Hematopoietic multipotent progenitor cell treated with erythropoietin and hydrocortisone succinate and interleukin-3 and kit ligand, for 8 days (in vitro differentiated cells): ENCODE measurements around the gene C2orf81.
A peak's percentile ranks its signal among the peaks of the same experiment; 100 is the strongest.
"Not testable (repeated sequence)": the region's sequence is repeated elsewhere in the genome, so short reads cannot be mapped to it uniquely, and the experiment has no call there.

Experiments used
- DNase-seq: peaks from one replicate; pipeline ENCODE4 v3.0.0-alpha.2; 2015

The C2orf81 gene

DNA sequence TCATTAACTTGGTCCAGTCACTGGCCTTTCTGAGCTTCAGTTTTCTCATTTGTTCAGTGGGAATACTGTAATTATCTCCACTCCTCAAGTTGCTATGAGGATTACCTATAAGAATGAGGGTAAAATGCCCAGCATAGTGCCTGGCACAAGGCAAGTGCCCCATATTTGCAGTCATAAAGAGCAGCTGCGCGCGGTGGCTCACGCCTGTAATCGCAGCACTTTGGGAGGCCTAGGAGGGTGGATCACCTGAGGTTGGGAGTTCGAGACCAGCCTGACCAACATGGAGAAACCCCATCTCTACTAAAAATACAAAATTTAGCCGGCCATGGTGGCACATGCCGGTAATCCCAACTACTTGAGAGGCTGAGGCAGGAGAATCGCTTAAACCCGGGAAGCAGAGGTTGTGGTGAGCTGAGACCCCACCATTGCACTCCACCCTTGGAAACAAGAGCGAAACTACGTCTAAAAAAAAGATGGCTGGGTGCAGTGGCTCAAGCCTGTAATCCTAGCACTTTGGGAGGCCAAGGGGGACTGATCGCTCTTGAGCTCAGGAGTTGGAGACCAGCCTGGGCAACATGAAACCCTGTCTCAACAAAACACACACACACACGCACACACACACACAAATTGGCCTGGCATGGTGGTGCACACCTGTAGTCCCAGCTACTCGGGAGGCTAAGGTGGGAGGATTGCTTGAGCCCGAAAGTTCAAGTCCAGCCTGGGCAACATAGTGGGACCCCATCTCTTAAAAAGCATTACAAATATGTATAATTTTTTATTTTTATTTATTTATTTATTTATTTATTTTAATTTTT, 21.3 kb upstream of the C2orf81 start:
- not testable (repeated sequence) for DNase-seq

DNA sequence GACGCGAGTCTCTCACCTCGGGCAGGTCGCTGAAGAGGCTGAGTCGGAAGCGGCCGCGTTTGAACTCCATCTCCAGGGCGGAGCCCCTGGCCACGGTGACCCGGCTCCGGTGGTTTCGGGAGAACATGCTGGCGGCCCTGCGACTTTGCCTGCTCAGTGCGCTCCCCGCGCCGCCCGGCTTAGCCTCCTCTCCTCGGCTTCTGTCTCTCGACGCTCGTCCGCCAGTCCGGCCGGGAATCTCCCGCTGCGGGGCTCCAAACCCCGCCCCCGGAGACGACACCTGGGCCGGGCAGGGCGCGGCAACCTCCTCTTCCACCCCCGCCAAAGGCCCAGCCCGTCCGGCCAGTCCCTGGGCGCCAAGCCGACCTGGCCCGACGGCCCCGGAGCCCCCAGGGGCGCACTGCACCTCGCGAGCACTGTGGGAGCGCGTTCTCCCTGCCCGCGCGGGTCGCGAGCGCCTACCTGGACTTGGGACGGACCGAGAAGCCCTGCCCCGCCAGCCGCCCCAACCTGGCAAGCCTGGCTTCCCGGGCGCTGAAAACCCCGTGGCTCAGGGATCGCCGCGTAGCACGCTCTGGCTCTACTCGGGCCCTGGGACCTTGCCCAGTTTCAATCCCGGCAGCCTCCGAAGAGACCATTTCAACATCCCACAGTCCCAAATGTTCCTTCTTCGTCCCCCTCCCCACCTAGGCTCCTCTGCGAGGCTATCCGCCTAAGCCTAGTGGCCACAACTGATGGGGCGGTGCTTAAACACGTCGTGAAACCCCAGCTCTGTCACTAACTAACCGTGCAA, 20.5 kb upstream of the C2orf81 start, which contains the start of gene RTKN:
TSS of gene RTKN (minus strand) at position 248 of the 793 bp plus-strand sequence. CDS start at position 127, 121 bp downstream.
- DNase-seq, result no peak

GRCh38 chr2:74441170-74441689, 19.8 kb upstream of the C2orf81 start:
- DNase-seq, result no peak

DNA sequence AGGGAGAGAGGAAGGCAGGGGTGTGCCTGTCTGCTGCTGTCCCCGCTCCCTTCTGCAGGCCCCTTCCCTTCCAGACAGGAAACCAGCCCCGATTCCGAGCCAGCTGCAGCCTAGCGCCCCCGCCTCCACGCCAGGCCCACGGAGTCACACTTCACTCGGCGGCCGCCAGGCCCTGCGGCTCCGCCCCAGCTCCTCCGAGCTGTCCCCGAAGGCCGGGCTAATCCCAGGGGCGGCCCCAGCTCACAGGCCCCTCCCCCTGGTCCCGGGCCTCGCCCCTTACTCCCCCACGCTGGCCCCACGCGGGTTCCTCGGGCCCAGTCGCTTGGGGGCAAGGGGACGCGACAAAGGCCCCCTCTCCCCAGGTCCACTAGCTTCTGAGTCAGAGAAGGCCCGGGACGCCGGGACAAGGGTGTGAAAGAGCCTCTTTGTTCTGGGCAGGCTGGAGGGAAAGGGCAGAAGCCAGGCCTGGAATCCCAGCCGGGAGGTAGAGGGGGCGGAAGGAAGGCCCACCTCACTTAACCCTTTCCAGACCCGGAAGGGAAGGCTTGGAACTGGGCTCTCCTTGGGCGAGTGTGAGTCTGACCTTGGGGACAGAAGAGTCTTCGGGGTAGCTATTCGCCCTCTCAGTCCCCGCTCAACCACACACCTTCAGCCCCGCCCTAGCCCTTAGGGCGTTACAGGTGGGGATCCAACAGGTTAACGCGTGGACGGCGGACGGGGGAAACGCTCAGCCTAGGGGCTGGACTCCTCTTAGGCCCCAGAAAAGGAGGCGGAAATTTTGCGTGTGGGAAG, 19.2 kb upstream of the C2orf81 start:
- DNase-seq, result peak; percentile 40

DNA sequence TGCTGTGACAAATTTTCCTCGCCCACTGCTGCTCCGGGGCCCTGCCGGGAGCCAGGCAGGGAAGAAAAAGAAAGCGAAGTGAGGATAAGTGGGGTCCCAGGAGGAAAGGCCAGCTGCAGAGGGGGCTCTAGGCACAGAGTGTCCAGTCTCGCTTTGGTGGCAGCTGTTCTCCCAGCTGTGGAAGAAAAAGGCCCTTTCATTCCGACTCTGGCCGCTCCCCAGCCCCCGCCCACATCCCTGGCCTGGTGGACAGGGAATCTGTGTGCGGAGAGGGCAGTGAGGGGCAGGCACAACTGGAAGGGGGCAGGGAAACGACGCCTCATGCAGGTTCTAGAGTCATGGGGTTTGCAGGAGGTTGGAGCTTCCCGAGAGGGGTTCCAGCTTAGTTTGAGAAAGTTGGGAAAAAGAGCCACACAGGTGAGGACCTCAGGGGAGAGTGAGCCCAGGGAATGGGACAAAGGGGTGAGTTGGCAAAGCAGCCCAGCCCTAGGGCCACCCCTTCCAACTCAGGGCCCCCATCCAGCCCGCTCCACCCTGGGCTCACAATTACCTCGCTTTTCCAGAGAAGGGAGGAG, 18.5 kb upstream of the C2orf81 start:
- no peak for DNase-seq

DNA sequence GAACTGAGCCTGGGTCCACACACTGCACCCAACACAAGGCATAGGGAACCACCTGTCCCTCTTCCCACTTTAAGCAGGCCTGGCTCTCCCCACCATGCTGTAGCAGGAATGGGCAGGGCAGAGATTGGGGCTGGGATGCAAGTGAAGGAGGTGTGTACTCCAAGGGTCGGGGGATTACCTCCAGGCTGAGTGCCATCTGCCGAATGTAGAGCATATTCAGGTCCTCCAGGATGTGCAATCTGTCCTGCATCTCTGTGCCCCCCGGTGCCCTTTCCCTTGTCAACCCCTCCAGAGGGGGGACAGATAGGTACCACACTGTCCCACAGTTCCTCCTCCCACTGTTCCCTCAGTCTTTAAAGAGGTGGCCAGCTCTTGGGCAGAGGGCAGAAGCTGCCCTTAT, 18.0 kb upstream of the C2orf81 start:
- DNase-seq, result no peak

DNA sequence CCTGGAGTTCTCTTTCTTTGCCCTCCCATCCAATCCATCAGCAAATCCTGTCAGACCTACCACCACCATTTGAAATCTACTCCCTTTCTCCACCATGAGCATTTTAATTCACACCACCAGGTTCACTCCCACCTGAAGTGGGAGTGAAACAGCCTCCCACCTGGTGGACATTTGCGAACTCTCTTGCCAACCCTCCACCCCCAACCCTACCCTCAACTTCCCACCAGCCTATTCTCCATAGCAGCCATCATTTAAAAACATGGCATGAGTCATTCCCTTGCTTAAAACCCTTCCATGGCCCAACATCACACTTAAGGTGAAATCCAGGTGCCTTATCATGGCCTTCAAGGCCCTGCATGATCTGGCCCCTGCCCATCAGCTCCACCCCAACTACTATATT, 16.8 kb upstream of the C2orf81 start:
- no peak for DNase-seq

- no peak for DNase-seq
Measured at GRCh38 chr2:74436848-74437695, 15.7 kb upstream of the C2orf81 start.

GRCh38 chr2:74436111-74436805, 14.8 kb upstream of the C2orf81 start:
- no peak for DNase-seq

- DNase-seq, result no peak
Measured at GRCh38 chr2:74430502-74430901, 9.1 kb upstream of the C2orf81 start.

DNA sequence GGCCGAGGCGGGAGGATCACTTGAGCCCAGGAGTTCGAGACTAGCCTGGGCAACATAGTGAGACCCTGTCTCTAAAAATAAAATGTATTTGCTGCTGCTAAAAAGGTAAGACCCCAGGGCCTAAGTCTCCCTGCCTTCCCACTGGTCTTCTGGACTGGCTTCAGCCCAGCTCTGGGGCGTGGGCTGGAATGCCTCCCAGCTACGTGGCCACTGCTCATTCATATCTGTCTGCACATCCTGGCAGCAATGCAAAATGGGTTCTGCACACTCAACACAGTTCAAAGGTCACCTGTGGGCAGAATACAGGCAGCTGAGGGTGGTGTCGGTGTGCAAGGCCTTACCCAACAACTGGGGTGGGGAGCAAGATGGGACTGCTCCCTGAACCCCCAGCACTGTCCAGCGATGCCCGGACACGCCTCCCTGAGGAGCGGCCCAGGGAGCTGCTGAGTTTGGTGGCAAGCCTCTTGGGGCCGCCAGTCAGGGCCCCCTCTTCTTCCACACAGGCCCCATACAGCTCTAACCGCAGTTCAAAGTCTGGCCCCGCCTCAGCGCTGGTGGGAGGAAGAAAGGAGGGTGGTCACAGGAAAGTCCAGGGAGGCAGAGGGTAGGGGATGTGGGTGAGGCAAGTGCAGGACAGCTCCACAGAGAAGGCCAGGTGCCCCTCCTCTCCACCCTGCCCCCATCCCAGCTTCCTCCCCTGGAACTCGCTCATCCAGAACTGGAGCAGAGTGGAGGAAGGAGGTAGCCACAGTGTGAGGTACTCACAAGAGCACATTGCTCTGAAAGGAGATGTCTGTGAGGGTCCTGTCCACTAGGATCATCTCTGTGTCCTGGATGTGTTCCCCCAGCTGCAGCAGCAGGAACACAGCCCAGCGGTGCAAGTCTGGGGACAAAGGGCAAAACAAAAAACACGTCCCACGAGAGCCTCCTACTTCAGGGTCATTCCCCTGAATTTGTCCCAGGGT, 8.3 kb upstream of the C2orf81 start:
- DNase-seq, result peak; percentile 12

DNA sequence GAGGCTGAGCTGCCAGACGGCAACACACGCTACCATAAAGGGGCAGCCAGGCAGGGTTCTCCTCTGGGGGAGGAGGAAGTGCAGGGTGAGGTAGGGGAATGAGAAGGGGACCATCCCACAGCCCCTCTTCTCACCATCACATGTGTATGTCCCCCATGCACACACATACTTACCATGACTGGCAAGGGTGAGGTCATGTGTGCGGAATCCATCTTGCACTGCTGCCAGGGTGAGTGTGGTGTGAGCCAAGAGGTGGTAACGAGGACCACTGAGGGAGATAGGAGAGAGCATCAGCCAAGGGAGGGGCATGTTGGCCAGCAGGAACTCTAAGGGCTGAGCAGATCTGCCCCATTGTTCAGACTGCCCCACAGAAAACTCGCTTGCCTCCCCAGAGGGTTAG, 7.3 kb upstream of the C2orf81 start:
- no peak for DNase-seq

DNA sequence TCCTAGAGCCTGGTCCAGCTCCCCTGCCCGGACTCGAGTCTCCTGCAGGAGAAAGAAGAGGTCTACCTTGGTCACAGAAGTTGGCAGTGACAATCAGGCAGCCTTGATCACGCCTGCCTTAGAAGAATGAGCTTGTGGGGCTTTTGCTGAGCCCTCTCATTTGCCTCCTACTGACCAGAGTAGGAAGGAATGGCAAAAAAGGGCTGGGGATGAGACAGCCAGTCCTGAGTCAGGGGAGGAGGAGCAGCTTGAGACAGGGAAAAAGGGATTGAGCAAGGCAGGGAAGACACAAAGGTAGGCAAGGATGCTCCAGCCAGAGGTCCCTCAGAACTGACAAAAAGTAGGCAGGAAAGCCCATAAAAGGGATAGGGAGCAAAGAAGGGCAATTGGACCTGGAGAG, 6.1 kb upstream of the C2orf81 start:
- no peak for DNase-seq

GRCh38 chr2:74426181-74426758, 4.9 kb upstream of the C2orf81 start:
- DNase-seq, result no peak

- DNase-seq, result no peak
Measured at GRCh38 chr2:74425523-74425922, 4.1 kb upstream of the C2orf81 start.

GRCh38 chr2:74424995-74425406, 3.6 kb upstream of the C2orf81 start:
- no peak for DNase-seq

DNA sequence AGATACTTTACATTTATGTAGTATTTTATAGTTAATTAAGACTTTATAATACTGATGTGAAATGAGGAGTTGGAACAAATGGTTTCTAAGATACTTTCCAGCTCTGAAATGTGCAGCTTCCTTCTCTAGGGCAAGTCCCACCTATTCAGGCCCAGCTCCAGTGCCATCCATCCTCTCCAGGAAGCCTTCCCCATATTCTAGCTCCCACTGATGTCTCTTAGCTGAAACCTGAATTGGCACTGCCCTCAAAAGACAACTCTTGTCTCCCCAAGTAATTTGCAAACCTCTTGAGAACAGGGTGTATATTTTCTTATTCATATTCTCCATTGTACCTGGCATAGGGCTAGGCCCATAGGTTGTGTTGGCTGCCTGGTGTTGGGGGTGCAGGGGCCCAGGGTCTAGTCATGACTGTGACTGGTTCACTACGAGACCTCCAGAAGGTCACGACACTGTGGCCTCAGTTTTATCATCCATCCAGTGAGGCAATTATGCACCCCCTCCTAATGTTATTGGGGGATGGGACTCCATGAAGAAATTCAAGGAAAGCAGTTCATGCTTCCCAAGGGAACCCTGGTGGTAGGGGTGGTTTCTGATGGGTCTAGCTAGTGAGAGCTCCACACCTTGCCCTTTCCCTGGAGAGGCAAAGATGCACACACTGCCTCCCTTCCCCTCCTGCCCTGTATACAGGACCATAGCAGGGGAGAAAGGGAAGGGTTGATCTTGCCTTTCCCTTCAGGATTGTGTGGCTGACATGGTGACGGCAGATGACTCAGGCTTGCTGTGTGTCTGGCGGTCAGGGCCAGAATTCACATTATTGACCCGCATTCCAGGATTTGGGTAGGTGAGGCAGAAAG, 2.9 kb upstream of the C2orf81 start:
- DNase-seq, result no peak
